HEK293 (cell line): ENCODE measurements around the gene SYPL2.

Experiments
- EGR2 ChIP-seq: fragments of 450-650 bp; formaldehyde crosslinking; IDR thresholded peaks from 2 replicates; pipeline ENCODE4 v1.5.1; 2016; ENCODE audit warnings: low read depth, missing biosample characterization, missing genetic modification characterization
- PBX3 ChIP-seq: sonication (generic); formaldehyde crosslinking; IDR thresholded peaks from 2 replicates; pipeline ENCODE4 v1.8.1; 2022; ENCODE audit warnings: mild to moderate bottlenecking, moderate library complexity, missing genetic modification reagents
- ZNF366 ChIP-seq: fragments of 450-650 bp; formaldehyde crosslinking; conservative IDR thresholded peaks from 2 replicates; pipeline ENCODE4 v1.5.1; 2016; ENCODE audit warnings: missing biosample characterization, missing genetic modification characterization
- ZNF513 ChIP-seq: fragments of 450-650 bp; IDR thresholded peaks from 2 replicates; pipeline ENCODE4 v1.5.1; 2018; ENCODE audit warnings: missing biosample characterization, missing genetic modification characterization
- ZNF549 ChIP-seq: fragments of 450-650 bp; IDR thresholded peaks from 2 replicates; pipeline ENCODE4 v1.5.1; 2018; ENCODE audit warnings: missing biosample characterization, missing genetic modification characterization, mild to moderate bottlenecking, inconsistent platforms, moderate library complexity
- TF ChIP-seq, protein P1 (sequence below): fragments of 450-650 bp; formaldehyde crosslinking; IDR thresholded peaks from 2 replicates; pipeline ENCODE4 v1.5.1; 2016; ENCODE audit warnings: missing biosample characterization, missing genetic modification characterization

- TF ChIP-seq ZNF549 (tag by site-specific recombination) (no peak), PBX3 (CRISPR knock-in tag) (no peak), ZNF513 (tag by site-specific recombination) (no peak), EGR2 (tag by site-specific recombination) (no peak), ZNF366 (tag by site-specific recombination) (no peak)
- TF ChIP-seq, protein P1, sequence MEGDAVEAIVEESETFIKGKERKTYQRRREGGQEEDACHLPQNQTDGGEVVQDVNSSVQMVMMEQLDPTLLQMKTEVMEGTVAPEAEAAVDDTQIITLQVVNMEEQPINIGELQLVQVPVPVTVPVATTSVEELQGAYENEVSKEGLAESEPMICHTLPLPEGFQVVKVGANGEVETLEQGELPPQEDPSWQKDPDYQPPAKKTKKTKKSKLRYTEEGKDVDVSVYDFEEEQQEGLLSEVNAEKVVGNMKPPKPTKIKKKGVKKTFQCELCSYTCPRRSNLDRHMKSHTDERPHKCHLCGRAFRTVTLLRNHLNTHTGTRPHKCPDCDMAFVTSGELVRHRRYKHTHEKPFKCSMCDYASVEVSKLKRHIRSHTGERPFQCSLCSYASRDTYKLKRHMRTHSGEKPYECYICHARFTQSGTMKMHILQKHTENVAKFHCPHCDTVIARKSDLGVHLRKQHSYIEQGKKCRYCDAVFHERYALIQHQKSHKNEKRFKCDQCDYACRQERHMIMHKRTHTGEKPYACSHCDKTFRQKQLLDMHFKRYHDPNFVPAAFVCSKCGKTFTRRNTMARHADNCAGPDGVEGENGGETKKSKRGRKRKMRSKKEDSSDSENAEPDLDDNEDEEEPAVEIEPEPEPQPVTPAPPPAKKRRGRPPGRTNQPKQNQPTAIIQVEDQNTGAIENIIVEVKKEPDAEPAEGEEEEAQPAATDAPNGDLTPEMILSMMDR = no peak
Measured at GRCh38 chr1:109477821-109478220, 11.5 kb downstream of the SYPL2 start.
